H1 (cell line): ENCODE results near the gene KLHL30.

Source experiments
- CEBPB ChIP-seq: IDR thresholded peaks from 2 replicates; pipeline ENCODE4 v1.6.1; 2012; ENCODE audit warnings: low read depth, low read length
- EZH2 ChIP-seq: fragments of 200-600 bp; sonication (generic); IDR thresholded peaks from 2 replicates; pipeline ENCODE4 v1.7.1; 2012; ENCODE audit warnings: low read depth, mild to moderate bottlenecking, moderate library complexity, low read length, inconsistent platforms; ENCODE audit not compliant: severe bottlenecking
- POLR2A ChIP-seq, 2 experiments: IDR thresholded peaks; 1 replicate in 1 of 2; 2 replicates in 1 of 2; pipeline ENCODE4 v1.6.1; 2011; ENCODE audit warnings: low read depth in 2 of 2, low read length in 2 of 2, mild to moderate bottlenecking in 2 of 2; ENCODE audit errors: control extremely low read depth in 1 of 2
- RFX5 ChIP-seq: IDR thresholded peaks from 2 replicates; pipeline ENCODE4 v1.6.1; 2011; ENCODE audit warnings: low read depth, low read length, improper control_type of control experiment, borderline replicate concordance
- TF ChIP-seq, protein P1 (sequence below), 3 experiments: IDR thresholded peaks; 1 replicate in 2 of 3; 2 replicates in 1 of 3; pipeline versions ENCODE4 v1.5.1 to v1.6.1; 2011; ENCODE audit warnings: low read length in 3 of 3, mild to moderate bottlenecking in 3 of 3, inconsistent platforms in 2 of 3, low read depth in 1 of 3, moderate library complexity in 1 of 3; ENCODE audit not compliant: insufficient read depth in 1 of 3; ENCODE audit errors: control extremely low read depth in 1 of 3
- TF ChIP-seq, protein P2 (sequence below): IDR thresholded peaks from 2 replicates; pipeline ENCODE4 v1.6.1; 2012; ENCODE audit warnings: inconsistent platforms

- TF ChIP-seq, protein P1, sequence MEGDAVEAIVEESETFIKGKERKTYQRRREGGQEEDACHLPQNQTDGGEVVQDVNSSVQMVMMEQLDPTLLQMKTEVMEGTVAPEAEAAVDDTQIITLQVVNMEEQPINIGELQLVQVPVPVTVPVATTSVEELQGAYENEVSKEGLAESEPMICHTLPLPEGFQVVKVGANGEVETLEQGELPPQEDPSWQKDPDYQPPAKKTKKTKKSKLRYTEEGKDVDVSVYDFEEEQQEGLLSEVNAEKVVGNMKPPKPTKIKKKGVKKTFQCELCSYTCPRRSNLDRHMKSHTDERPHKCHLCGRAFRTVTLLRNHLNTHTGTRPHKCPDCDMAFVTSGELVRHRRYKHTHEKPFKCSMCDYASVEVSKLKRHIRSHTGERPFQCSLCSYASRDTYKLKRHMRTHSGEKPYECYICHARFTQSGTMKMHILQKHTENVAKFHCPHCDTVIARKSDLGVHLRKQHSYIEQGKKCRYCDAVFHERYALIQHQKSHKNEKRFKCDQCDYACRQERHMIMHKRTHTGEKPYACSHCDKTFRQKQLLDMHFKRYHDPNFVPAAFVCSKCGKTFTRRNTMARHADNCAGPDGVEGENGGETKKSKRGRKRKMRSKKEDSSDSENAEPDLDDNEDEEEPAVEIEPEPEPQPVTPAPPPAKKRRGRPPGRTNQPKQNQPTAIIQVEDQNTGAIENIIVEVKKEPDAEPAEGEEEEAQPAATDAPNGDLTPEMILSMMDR (IDR thresholded peaks at IDR 0.05; ENCODE audit: control extremely low read depth in 1 of 3, insufficient read depth in 1 of 3, low read depth in 1 of 3, low read length in 3 of 3): no peak
- TF ChIP-seq, protein P2, sequence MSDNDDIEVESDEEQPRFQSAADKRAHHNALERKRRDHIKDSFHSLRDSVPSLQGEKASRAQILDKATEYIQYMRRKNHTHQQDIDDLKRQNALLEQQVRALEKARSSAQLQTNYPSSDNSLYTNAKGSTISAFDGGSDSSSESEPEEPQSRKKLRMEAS: no peak
- no peak for TF ChIP-seq EZH2
- no peak for TF ChIP-seq CEBPB
- TF ChIP-seq POLR2A (IDR thresholded peaks at IDR 0.05; ENCODE audit: control extremely low read depth in 1 of 2, low read depth in 2 of 2, low read length in 2 of 2): peak in 1 of 2 experiments; percentile 18; a peak in 1 of 3 replicates
- TF ChIP-seq RFX5: no peak
Observed at GRCh38 chr2:238097988-238098871, 40.2 kb upstream of the KLHL30 start.
